D341Med (cell line): Measurements from ENCODE around the gene PAX3.

ENCODE experiments used
- DNase-seq: peaks from one replicate; pipeline ENCODE4 v3.0.0; 2012; ENCODE audit warnings: low spot score

The PAX3 gene

DNA sequence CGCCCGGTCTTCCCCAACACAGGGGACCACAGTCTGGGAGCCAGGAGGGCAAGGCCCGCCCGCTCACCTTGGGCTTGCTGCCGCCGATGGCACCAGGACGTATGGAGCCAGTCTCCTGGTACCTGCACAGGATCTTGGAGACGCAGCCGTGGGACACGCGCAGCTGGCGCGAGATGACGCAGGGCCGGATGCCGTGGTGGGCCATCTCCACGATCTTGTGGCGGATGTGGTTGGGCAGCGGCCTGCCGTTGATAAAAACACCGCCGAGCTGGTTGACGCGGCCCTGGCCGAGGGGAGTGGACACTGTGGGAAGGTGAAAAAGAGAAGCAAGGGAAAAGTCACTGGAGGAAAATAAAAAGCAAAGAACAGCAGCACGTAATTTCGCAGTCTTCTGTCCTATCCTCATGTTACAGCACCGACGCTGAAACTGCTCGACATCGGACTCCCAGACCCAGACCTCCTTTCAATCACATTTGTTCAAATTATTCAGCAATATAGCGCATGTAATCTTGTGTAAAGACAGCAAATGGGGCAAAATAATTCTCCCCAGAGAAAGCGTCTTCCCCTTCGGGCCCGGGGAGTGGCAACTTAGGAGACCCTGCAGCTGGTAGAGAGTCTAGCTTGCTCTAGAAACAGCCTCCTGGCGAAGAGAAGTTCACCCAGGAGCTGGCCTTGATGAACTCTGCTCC is 1.7 kb downstream of the PAX3 start:
- DNase-seq, result no peak

DNA sequence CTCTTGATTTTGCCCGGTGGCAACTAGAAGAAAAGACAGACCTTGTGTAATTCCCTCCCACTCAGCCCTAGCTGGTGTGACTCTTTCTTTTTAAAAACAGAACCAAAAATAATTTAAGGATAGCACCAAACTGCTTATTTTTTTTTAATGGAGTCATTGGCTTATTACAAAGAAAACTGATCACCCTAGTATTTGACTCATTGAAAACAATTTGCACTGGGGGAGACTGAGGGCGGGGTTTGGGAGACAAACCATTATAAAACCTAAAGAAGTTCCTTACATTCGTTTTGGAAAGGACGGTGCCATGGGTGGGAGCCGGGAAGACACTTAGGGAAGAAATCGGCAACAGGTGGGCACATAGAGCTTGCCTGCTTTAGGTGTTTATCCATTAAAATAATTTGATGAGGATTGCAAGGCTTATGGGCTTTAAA is 2.5 kb downstream of the PAX3 start:
- no peak for DNase-seq

DNA sequence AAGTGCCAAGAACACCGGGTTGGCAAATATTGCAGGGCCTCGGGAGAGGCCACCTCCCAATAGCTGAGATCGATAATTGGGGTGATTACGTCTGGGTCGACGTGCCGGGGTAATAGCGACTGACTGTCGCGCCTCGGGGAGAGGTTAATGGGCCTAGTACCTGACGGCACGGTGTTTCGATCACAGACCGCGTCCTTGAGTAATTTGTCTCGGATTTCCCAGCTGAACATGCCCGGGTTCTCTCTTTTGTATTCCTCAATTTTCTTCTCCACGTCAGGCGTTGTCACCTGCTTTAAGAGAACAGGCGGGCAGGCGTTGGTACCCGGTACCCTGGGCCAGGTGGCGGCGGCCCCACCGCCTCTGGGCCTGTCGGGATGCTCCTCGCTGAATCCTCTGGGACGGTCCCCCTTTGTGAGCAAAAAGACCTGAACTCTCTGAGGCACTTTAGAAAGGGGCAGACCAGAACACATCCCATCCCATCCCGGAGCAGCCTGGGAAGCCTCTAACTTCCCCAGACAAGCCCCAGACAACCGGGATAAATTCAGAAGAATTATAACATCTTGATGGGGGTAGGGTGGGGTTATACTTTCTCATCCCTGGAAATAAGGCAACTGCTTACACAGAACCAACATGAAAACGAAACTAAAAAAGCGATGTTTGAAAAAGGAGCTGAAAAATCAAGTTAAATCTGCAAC is 3.3 kb downstream of the PAX3 start:
- DNase-seq, result no peak

DNA sequence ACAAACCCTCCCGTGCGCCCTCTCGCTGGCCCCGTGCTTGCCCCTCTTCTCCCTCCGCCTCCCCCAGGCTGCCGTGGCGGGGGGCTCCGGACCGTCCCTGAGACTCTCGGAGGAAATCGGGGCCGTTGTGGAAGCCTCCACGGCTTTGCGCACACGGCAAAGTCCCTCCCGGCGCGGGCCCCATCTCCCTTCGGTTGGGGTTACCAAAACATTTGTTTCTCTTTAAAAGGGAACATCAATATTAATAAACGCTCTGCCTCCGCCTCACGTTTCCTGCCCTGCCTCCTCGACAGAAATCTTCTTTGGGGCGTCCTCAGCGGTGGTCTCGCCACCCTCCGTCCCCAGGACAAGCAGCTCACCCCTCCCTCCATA is 3.8 kb downstream of the PAX3 start:
- DNase-seq, result no peak

DNA sequence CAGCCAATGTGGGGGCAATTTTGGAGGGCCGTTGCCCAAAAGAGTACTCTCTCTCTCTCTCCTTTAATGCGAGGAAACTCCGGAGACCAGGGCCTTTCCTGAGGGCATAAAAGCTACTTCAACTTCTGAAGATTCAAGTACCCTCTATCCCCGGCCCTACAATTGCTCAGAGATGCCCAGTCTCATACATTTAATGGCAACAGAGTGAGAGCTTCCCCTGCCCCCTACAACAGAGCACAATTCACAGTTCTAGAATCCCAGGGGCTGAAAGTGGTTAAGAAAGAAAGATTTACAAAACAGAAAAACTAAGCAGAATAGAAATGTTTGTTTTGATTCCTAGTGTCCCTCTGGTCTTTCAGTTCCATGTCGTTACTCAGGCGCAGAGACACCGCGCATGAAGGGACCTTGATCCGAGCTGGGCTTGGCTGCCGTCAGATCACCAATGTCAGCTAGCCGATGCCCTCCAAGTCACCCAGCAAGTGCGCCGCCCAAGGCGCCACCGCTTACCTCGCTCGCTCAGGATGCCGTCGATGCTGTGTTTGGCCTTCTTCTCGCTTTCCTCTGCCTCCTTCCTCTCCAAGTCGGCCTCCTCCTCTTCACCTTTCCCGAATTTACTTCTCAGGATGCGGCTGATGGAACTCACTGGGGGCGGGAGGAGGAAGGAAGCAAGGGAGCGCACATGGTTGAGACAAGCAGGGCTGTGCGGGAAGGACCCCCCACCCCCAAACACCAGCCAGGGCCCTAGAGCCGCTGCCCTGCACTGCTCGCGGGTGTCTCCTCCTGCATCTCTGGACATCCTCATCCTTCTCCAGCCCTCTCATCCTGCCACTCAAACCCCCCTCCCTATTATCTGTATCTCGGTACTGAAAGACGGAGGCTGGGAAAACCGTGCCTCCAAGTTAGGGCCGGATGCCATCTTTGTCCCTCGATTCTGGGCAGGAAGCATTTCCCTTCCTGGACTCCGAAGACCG is 4.9 kb downstream of the PAX3 start:
- no peak for DNase-seq

DNA sequence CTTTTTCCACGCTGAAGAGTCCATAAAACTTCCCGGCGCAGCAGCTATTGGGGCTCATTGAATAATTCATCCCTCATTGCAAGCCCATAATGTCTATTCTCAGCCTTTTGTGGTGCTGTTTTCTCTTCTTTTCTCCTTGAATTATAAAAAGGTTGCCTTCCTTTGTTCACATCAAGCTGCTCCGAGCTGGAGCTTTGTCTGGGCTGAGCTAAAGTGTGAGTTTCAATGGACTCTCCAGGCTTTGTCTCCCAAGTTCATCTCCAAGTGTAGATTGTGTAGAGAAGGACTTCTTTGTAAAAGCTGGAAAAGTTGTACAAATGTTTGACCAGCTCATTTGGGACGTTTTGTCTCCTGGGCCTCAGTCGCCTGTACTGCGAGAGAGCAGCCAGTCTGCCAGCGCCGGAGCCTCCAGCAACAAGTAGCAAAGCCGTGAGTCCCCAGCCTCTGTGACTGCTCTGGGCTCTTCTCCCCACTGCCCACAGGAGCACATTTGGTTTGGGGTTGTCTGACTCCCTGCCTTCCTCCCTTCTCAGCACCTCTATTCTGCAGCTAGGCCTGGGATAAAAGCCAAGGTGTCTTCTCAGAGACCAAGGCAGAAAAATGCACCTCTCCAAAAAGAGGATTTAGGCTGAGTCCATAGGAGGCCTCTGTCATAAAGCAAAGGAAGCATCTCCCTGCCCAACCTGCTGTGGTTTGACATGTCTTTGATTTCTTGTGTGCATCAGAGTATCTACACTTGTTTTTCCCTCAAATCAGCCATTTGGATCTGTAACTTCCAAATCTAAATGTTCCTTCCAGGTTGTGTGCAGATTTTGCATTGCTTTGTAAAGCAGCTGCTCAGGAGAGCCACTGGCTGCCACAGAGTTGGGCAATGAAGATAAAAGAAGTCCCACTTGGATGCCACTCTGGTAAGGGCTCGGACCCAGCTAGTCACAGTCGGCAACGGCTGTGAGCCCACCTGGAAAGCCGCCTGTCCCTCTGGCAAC is 6.4 kb downstream of the PAX3 start:
- DNase-seq, result no peak

DNA sequence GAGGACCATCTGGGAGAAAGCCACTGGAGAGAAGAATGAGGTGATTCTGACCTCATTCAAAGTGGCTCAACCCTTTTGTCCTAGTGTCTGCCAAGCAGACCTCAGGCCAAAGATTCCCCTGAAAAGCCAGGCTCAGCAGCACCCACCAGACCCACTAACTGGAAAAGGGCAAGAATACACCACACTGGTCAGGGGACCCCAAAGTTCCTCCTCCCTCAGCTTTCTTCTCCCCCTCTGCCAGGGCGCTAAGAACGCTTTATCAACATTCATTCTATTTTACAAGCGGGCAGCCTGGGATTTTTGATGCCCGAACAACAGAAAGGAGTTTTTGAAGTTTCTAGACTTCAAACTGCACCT is 7.3 kb downstream of the PAX3 start:
- DNase-seq, result no peak

DNA sequence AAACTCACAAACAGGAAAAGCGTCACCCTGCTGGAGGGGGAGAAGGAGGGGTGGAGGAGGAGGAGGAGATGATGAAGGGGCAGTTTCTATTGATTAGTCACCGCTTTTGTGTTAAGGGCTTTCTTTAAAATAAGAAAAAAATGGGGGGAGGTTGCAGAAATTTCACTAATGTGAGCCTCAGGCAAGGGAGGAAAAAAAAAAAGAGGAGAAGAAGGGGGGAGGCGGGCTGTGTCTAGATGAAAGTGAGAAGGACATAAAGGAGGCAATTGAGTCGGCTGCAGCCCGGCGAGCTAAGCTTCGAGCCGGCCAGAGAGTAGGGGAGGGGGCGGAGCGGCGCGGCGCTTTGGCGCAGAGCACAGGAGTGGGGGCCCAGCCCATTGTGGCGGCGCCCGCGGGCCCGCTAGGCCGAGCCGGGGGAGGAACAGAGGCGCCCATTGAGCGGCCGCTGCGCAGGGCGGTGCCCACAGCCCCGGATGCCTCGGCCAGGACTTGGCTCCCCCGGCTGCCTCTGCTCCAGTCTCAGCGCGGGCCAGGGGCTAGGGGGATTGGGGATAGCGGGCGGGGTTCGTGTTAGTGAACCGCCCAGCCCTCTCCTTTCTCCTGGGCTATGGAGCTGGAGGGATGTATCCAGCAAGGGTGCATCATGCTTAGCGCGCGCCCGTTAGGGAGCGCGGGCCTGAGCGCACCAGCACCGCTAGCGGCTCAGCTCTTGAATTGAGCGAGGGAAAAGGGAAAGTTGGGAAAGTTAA is 7.9 kb downstream of the PAX3 start:
- DNase-seq, result peak; percentile 56

DNA sequence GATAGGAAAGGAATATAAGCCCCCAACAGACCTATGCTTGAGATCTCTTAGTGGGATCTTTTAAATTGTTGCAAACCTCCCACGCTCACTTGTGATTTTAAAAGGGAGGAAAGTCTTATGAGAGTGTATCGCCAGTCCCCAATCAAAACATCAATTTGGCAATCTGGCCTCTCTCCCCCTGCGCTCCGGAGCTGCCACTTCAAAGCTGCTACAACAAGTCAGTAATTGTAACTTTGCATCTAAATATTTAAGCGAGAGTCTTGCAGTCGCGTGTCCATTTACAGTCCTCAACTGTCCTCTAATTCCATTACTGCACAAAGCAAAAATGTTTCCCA is 8.4 kb downstream of the PAX3 start:
- DNase-seq, result no peak

DNA sequence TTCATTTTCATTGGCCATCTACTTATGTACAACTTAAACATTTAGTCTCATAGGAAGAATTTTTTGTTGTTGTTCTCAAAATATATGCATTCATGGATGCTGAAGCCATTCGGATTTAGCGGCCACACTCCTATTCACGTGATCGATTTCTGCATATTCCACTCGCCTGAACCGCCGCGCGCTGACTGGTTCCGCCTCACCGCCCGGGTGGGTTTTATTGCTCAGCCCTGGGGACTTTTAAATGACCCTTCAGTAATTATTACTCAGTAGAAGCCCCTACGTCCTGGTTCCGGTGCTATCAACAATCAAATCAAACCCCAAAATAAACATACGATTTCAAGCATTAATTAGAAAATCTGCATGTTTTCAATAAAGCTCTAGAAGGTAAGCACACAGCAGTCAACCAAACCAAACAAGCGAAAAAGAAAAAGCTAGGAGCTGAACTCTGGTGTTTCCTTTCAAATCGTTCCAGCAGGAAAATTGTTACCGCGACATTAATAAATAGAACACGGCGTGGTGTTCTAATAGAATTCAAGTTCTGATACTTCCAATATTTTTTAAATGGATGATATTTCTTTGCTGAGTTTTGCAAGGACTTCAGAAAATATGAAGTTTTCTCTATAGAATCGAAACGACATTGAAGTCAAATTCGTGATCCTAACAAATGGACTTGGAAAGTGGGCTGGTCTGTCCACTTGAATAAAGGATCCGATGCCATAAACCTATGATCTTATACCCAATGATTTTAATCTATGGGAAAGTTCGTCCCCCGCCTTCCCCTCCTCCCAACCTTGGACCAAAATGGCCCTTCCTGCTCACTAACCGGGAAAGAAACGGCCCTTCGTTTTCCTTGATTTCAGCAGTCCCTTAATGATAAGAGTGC is 9.3 kb downstream of the PAX3 start:
- no peak for DNase-seq

DNA sequence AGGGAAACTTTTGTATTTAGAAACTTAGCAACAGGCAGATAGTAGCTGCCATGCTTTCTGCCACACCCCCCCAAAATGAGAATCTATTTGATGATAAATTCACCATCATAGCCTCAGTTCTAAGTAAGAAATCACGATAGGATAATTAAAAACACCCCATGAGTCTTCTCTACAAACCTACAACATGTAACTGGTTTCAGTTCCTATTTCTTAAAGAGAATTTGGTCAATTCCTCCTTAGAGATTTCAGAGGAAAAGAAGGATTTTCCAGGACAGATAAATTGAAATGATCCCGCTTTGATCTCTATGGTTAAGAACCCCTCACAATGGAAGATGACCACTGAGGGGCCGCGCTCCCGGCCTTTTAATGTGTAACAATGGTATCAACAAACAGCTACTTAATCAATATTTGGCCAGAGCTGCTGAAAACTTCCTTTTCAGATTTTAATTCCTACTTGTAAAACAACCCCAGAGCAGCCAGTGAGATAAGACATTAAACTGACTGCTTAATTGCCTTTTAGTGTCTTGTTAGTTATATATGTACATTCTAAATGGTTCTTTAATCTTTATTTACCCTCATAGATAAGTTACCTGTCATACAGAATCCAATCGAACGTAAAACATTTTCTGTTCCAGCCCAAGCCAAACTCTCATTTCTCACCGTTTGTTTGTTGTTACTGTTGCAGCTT is 10.1 kb downstream of the PAX3 start:
- no peak for DNase-seq

DNA sequence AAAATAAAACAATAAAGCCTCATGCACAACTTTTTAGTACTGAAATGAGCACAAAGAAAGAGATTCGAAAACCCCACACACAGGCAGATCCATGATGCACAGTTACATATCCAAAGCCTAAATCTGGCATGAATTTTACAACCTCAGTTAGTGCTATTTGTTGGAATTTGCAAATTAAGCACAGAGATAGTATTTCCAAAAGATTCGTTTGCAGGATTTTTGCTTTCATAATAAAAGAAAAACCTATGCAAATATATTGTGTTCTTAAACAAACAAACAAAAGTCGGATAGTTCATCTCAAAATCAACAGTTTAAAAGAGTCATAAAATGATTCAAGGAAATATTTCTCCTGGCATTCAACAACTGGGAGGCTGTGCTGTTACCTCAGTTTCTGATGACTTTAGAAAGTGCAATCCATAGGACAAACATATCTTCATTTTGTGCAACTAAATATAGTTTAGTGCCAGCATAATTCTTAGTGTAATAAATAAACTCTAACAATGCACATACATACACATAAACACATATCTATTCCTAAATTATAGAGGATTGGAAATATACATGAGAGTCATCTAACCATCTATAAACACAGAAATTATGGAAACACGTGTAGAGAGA is 10.8 kb downstream of the PAX3 start:
- no peak for DNase-seq

DNA sequence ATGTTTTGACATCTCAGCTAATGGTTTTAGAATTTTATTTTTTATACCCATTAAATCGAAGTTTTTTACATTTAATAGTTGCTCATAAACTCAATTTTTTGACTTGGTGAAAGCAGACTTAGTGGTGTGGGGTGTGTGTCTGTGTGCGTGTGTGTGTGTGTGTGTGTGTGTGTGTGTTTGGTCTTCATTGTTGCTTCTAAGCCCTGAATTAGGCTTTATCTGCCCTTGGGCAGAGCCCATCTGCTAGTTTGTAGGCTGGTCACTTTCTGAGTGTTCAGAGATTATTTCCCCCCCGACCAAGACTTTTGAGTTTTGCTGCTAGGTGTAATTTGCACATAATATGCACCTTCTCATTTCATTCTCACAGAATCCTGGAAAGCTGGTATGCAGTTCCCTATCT is 14.3 kb downstream of the PAX3 start:
- DNase-seq, result no peak

DNA sequence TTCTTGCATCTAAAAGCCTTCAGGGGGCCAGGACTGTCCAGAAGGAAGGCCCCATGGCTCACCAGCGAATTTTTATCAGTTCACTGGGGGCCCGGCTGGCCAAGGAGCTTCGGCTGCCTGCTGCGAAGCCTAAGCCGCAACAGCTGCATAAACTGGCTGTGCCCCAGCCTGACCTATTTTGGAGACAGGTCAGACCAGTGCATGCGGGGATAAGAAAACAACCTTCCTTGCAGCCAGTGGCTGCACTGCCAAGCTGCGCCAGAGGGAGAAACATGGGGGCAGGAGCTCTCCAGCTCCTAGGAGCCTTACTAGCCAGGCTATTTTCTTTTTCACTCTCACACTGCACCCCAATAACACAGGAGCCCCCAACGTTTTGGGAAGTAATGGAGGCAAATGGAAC is 15.2 kb downstream of the PAX3 start:
- no peak for DNase-seq

DNA sequence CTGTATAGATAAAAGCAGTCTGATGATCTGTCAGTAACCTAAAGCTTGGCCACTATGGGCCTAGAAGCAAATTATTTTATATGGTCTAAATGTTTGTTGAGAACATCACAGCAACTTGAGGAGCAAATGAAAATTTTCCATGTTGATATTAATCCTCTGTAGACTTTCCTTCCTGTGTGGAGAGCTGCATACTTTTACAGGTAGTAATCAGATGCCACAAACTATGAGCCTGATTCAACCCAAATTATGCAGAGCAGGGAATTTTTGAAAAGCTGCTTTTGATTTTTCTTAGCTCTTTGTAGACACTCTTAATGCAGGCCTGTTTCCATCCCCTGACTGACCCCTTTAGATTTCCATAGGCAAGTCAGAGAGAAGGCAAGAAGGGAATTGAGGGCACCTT is 17.3 kb downstream of the PAX3 start:
- no peak for DNase-seq

DNA sequence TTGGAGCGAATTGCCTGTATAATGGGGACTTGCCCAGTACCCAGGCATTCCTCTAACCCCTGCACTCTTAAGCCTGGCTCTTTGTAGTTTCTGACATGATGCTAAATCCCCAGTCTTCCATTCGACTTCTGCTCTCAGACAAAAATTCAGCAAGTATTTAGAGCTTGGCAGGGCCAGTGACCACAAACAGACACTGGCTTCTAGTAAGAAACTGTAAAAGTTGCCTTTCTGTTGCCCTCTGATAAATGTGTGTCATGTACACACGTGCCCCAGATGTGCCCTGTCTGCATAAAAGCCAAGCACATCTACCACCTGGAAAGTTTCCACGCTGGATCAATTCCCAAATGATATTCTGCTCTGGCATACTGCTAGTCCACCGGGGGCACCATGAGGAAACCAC is 18.0 kb downstream of the PAX3 start:
- DNase-seq, result no peak

DNA sequence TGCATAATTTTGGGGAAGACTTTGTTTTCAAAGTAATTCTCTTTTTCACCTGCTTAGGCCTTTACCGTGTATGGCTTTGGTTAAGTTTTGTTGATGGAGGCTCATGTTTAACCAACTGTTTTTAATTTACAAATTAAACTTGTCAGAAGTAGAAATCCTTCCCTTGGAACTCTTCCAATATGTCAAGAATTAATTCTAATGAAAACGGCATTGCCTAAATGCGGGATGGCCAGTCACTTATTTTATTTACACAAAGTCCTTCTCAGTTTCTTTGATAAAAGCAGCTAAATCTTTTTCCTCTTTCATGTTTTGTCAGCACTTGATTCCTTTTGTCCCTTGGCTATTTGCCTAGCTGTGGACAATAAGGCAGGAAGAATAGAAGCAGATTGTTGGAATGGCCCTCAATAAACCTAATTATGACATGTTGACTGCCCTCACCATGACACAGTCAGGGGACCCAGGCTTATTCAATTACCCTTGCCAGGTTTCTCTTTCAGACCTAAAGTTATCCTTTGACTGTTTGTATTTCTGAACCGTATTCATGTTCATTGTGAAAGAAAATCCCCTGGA is 26.3 kb downstream of the PAX3 start:
- no peak for DNase-seq

DNA sequence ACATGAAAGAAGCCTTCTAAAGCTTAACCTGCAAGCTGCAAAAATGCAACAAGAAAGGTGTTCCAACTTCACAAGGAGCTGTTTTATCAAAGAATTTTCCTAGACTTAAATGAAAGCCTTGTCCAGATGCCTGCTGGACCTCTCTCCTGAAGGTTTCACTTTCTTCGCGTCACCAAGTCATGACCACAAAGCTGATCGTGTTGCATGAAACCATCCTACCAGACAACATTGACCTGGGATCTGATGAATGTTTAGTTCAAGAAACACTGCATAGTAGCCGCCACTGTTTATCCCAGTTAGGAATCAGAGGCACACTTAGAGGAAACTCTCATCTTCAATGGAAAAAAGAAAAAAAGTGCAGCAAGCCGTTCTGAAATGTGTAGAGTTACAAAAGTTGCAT is 26.9 kb downstream of the PAX3 start:
- no peak for DNase-seq

DNA sequence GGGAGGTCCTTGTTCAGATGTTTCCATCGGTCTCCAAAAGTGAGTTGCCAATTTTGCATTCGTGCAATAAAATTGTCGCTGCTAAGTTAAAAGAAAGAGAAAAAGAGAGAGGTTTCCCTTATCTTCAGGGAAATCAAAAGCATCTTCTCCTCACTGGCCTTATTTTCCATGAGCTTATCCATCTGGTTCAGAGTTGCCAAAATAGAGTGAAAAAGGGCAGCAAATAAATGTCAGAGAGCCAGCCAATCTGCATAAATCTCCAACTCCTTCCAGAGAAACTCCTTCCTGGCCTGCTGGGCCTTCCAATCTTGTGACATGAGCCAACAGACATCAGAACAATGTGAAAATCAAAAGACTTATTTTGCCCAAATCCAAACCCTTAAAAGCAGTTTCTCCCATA is 28.4 kb downstream of the PAX3 start:
- DNase-seq, result no peak
